NCI-H774 (cell line): Measurements from ENCODE around the gene TMEM185A.
"Not testable (repeated sequence)": the region's sequence is repeated elsewhere in the genome, so short reads cannot be mapped to it uniquely, and the experiment has no call there.

Experiments used
- DNase-seq: peaks from one replicate; lab custom pipeline; 2025; lab: John Stamatoyannopoulos, UW

TMEM185A gene

DNA sequence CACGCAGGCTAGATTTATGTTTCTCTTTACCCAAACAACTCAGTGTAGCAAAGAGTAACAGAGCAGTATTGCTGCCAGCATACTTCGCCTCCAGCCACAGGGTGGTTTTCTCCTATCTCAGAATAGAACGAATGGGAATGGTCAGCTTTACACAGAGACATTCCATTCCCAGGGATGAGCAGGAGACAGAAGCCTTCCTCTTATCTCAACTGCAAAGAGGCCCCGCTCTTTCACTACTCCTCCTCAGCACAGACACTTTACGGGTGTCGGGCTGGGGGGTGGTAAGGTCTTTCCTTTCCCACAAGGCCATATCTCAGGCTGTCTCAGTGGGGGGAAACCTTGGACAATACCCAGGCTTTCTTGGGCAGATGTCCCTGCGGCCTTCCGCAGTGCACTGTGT, 4.8 kb downstream of the TMEM185A start:
- DNase-seq: not testable (repeated sequence)

- not testable (repeated sequence) for DNase-seq
Observed at GRCh38 chrX:149619662-149620061, 11.9 kb downstream of the TMEM185A start.

GRCh38 chrX:149618871-149619270, 12.7 kb downstream of the TMEM185A start:
- DNase-seq: no peak

DNA sequence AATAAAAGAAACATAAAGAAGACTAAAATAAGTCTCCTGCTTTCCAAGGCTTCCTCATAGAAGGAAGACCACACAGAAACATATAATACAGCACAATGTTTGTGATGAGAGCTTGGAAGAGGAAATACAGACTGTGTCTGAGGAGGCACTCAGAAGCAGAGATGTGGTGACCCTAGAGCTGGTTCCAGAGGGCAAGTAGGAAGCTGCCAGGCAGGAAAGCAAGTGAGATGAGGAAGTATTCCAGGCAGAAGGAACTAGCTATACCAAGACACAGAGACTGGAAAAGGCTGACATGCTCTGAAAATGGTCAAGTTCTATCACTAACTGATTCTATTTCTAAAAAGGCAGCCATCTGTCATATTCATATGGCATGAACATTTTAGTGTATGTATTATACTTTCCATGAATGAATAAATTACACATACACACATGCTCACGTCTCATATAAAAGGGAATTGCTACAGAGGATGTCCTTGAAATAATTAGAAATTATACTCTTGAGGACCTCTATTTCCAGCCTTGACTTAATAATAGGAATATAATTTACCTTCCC, 19.9 kb downstream of the TMEM185A start:
- DNase-seq: no peak

DNA sequence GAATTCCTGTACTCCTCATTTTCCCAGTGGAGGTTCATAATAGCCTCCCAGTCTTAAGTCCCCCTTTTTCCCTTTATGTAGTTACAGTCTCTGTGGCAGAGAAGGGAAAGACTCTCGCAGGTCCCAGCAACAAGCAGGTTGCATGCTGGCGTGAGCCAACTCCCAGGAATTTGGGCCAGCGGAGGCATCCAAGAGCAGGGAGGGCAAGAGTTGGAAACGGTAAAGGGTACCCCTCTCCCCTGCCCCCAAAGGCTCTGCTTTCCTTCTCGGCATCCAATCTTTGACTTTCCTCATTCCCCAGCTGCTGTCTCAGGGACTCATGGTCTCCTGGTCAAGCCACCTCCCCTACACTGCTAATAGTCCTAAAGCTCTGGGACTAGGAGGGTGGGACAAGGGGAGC, 21.1 kb downstream of the TMEM185A start:
- no peak for DNase-seq

DNA sequence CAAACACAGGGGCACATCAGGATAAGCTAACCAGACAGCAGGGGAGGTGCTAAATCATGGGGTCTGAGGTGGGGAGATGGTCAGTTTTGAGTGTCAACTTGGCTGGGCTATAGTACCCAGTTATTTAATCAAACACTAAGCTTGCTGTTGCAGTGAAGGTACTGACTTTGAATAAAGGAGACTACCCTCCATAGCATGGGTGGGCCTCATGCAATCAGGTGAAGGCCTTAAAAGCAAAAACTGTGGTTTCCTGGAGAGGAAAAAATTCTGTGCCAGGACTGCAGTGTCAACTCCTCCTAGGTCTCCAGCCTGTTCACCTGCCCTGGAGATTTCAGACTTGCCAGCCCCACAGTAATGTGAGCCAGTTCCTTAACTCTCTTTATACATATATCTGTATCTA, 23.9 kb downstream of the TMEM185A start:
- no peak for DNase-seq

DNA sequence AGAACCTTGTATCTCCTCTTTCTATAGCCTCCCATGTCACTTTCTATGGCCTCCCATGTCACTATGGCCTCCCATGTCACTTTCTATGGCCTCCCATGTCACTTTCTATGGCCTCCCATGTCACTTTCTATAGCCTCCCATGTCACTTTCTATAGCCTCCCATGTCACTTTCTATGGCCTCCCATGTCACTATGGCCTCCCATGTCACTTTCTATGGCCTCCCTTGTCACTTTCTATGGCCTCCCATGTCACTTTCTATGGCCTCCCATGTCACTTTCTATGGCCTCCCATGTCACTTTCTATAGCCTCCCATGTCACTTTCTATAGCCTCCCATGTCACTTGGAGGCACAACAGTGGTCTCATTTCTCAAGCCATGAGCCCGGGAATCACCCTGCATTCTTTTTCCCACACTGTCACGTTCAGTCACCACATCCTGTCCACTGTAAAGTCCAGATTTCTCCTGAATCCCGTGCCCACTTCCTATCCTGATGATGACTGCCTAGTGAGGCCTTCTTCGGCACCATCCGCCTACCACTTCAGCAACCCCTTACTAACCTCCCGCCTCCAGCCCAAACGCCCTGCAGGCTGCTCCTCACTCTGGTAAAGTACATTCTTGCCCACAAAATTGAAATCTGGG, 26.2 kb downstream of the TMEM185A start:
- not testable (repeated sequence) for DNase-seq

DNA sequence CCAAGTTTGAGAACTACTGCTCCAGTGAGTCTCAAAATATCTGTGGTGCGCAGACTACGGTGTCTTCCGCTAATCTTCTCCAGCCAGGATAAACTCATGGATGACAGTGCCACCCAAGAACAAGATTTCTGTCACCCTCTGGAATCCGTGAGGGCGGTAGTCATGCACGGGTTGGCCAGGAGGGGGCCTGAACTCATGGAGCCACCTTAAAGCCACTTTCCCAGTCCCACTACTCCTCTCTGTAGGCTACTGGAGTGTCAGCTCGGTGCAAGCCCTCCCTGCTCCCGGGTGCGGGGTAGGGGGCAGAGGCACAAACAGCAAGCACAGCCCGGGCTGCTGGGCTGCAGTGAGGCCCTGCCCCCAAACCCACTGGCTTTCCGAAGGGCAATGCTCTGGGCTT, 33.0 kb downstream of the TMEM185A start:
- DNase-seq: not testable (repeated sequence)

GRCh38 chrX:149595943-149596342, 35.6 kb downstream of the TMEM185A start:
- not testable (repeated sequence) for DNase-seq

DNA sequence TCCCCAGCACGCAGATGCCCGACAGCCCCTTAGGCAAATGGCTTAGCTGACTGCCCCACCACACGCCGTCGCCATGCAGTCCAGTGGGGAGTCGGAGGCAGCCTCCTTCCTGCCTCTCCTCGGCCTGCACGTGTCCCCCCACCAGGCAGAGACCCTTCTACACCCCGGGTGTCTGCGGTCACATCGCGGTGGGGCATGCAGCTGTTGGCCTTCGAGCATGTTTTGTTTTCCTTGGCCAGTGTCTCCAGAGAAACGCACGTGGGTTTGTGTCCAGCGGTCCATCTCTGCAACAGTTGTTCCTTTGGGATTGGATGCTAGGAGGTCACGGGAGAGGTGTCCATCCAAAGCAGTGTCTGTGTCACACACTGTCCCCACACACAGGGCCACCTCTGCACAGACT, 36.4 kb downstream of the TMEM185A start, which contains the start of gene HSFX2:
Gene HSFX2 (minus strand): TSS at position 101 of the 400 bp plus-strand sequence. CDS start 614 bp downstream, outside the sequence.
- DNase-seq: not testable (repeated sequence)

DNA sequence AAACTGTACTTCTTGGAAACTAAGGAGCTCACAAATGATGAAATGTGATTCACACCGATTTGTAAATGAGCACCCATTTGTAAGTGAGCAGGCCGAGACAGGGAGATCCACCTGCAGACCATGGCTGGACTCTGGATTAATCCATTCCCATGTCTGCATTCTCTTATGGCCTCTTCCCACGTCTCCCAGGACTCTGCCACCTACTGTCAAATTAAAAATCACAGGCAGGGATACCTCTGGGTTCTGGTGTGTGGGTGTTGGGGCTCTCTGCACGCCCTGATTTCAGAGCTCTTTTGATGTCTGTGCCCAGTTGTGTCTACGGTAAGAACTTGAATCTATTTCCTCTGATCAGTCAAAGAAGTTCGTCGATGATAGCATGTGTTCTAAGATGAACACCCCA, 40.6 kb downstream of the TMEM185A start:
- not testable (repeated sequence) for DNase-seq

DNA sequence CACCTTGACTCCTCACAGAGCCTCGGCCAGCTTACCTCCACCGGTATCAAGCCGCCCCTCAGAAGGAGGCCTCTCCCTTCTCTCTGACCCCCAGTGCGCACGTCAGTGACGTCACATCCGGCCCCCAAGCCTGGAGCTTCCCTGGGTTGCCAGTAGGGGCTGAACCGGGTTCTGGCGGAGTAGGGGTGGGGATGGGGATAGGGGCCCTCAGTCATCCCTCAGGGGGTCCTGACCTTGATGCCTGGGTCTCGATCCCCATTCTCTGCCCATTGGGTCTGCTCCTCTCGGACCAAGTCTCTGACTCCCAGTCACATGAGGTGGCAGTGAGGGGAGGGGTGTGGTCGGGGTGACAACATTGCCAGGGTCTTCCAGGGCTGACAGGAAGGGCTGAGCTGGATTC, 44.2 kb downstream of the TMEM185A start, which contains the start of gene MAGEA9B:
Gene MAGEA9B (minus strand): TSS at position 101 of the 400 bp plus-strand sequence. CDS start 4,280 bp downstream, outside the sequence.
- DNase-seq: not testable (repeated sequence)

GRCh38 chrX:149585631-149586030, 46.0 kb downstream of the TMEM185A start:
- not testable (repeated sequence) for DNase-seq

GRCh38 chrX:149573456-149573855, 58.1 kb downstream of the TMEM185A start:
- not testable (repeated sequence) for DNase-seq

- DNase-seq: no peak
Observed at GRCh38 chrX:149572743-149573142, 58.8 kb downstream of the TMEM185A start.

GRCh38 chrX:149571770-149572169, 59.8 kb downstream of the TMEM185A start:
- no peak for DNase-seq

- DNase-seq: no peak
Observed at GRCh38 chrX:149570668-149571067, 60.9 kb downstream of the TMEM185A start.

- DNase-seq: no peak
Observed at GRCh38 chrX:149569770-149570169, 61.8 kb downstream of the TMEM185A start.

GRCh38 chrX:149568701-149569296, 62.8 kb downstream of the TMEM185A start:
- no peak for DNase-seq

DNA sequence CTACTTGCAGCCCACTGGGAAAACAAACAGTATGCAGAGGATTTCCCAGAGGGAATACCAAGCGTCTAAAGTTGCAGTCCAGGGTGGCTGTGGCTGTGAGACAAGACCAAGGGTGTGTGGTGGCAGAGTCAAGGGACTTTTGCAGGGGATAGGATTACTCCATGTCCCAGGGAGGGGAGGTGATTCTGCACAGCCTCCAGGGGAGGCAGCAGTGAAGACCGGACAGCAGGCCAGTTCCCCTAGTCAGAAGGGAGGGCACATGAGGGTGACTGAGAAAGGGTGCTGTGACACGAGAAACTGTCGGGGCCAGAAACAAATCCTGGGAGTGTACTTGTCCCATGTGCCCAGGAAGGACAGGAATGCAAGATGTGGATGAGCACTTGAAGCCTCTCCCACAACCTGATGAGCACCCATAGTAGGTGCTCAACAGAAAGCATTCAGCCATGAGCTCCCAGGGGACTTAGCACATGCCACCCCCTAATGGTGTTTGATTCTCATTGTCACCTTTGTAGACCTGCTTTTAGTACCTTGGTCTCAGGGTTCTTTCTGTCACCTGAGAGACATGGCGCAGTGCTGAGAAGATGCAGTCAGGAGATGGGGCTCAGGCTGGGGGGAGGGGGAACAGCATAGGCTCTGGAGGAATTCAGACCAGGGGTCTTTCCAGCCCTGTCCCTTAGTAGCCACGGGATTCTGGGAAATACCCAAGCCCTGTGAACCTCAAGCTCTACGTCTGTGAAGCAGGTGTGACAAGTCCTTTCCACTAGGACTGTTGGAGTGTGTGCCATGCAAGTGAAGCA, 63.8 kb downstream of the TMEM185A start:
- DNase-seq: no peak

DNA sequence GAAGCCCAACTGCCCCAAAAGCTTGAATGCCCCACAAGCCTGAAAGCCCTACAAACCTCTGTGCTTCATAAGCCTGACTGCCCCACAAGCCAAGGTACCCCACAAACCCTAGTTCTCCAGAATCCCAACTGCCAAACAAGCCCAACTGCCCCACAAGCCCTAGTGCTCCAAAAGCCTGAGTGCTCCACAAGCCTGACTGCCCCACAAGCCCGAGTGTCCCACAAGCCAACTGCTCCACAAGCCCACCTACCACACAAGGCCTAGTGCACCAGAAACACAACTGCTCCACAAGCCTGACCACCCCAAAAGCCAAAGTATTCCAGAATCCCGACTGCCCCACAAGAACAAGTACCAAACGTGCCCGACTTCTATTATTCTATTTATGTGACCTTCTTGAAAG, 68.2 kb downstream of the TMEM185A start:
- no peak for DNase-seq

GRCh38 chrX:149555251-149555650, 76.3 kb downstream of the TMEM185A start:
- not testable (repeated sequence) for DNase-seq

DNA sequence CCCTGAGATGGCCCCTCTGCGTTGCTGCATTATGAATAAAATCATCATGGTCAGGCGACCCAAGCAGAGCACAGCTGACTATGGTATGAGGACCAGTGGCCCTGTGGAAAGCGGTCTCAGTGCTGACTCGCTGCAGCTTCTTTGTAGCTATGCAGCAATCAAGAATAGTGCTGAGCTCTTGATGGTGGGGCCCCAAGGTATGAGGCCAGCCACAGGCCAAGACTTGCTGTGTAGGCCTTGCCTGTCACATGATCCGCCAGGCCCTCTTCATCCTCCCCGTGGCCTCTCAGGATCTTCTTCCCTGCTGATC, 79.7 kb downstream of the TMEM185A start:
- not testable (repeated sequence) for DNase-seq
